Osteoblast (primary cell): ENCODE measurements around the gene ECD. TPM values are rescaled to one million over a fixed set of nuclear protein-coding genes. Genes with fewer than 3 reads are reported as not detected.

Experiments
- DNase-seq: peaks from one replicate; pipeline ENCODE4 v3.0.0; 2011; ENCODE audit warnings: low spot score, mixed read lengths; ENCODE audit not compliant: insufficient read length; ENCODE audit errors: missing footprints
- H2AFZ ChIP-seq: 2 replicates; pipeline ENCODE4 v1.6.0; 2011; ENCODE audit warnings: mild to moderate bottlenecking, low read length
- H3K27ac ChIP-seq: 2 replicates; pipeline ENCODE4 v1.5.1; 2011; ENCODE audit warnings: mild to moderate bottlenecking, low read depth, low read length, moderate library complexity
- H3K27me3 ChIP-seq: 2 replicates; pipeline ENCODE4 v1.6.0; 2012; ENCODE audit warnings: mild to moderate bottlenecking, control low read depth, inconsistent platforms, low read length, moderate library complexity; ENCODE audit not compliant: insufficient read depth
- H3K36me3 ChIP-seq: 2 replicates; pipeline ENCODE4 v1.5.1; 2011; ENCODE audit warnings: mild to moderate bottlenecking, low read length, control low read depth, moderate library complexity; ENCODE audit not compliant: insufficient read depth
- H3K4me1 ChIP-seq: 2 replicates; pipeline ENCODE4 v1.5.1; 2011; ENCODE audit warnings: mild to moderate bottlenecking, low read length, control low read depth, moderate library complexity; ENCODE audit not compliant: insufficient read depth
- H3K4me2 ChIP-seq: 2 replicates; pipeline ENCODE4 v1.6.0; 2011; ENCODE audit warnings: mild to moderate bottlenecking, low read length; ENCODE audit not compliant: insufficient read depth
- H3K4me3 ChIP-seq: fragments of 200-600 bp; sonication (generic); 3 replicates; pipeline ENCODE4 v1.5.1; 2012; ENCODE audit warnings: mild to moderate bottlenecking, low read length, inconsistent platforms; ENCODE audit not compliant: insufficient read depth
- H3K79me2 ChIP-seq: 2 replicates; pipeline ENCODE4 v1.6.0; 2012; ENCODE audit warnings: mild to moderate bottlenecking, low read length, control low read depth, inconsistent platforms; ENCODE audit not compliant: insufficient read depth
- H3K9me3 ChIP-seq: 2 replicates; pipeline ENCODE4 v1.5.1; 2011; ENCODE audit warnings: low read depth, low read length, control low read depth
- H4K20me1 ChIP-seq: 2 replicates; pipeline ENCODE4 v1.6.0; 2012; ENCODE audit warnings: mild to moderate bottlenecking, low read length, control low read depth; ENCODE audit not compliant: insufficient read depth
- total RNA-seq: library from RNA; depleted of rRNA; stranded (reverse); fragments of >200 nt; gene quantifications from 2 replicates; pipeline ENCODE4 v1.2.3, GENCODE V29; 2012
- TF ChIP-seq, protein P1 (sequence below): IDR thresholded peaks from 2 replicates; pipeline ENCODE4 v1.5.1; 2011; ENCODE audit warnings: mild to moderate bottlenecking, low read depth, low read length, moderate library complexity; ENCODE audit errors: extremely low read depth

ECD gene
- total RNA-seq, 1 donor = 35.5 TPM

DNA sequence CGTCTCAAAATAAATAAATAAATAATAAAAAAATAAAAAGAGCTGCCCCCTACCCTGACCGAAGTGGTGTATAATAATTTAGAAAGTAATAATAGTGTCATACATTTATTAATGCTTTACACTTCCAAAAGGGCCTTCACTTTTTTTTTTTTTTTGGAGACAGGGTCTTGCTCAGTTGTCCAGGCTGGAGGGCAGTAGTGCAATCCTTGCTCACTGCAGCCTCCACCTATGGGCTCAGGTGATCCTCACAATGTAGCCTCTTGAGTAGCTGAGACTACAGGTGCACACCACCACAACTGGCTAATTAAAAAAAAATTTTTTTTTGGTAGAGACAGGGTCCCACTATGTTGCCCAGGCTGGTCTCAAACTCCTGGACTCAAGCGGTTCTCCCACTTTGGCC is 1.5 kb upstream of the ECD start:
- Histone ChIP-seq H3K79me2 (peaks cover 44% of the 10 kb centered on the region), H2AFZ (no peak overlapping the region), H3K27ac (no peak overlapping the region), H4K20me1 (peaks cover 3% of the 10 kb centered on the region), H3K4me2 (no peak overlapping the region), H3K9me3 (no peaks in the 10 kb centered on the region), H3K36me3 (no peaks in the 10 kb centered on the region), H3K27me3 (no peaks in the 10 kb centered on the region), H3K4me1 (peaks cover 13% of the 10 kb centered on the region), H3K4me3 (no peak overlapping the region)
- TF ChIP-seq, protein P1, sequence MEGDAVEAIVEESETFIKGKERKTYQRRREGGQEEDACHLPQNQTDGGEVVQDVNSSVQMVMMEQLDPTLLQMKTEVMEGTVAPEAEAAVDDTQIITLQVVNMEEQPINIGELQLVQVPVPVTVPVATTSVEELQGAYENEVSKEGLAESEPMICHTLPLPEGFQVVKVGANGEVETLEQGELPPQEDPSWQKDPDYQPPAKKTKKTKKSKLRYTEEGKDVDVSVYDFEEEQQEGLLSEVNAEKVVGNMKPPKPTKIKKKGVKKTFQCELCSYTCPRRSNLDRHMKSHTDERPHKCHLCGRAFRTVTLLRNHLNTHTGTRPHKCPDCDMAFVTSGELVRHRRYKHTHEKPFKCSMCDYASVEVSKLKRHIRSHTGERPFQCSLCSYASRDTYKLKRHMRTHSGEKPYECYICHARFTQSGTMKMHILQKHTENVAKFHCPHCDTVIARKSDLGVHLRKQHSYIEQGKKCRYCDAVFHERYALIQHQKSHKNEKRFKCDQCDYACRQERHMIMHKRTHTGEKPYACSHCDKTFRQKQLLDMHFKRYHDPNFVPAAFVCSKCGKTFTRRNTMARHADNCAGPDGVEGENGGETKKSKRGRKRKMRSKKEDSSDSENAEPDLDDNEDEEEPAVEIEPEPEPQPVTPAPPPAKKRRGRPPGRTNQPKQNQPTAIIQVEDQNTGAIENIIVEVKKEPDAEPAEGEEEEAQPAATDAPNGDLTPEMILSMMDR = no peak
- no peak for DNase-seq

DNA sequence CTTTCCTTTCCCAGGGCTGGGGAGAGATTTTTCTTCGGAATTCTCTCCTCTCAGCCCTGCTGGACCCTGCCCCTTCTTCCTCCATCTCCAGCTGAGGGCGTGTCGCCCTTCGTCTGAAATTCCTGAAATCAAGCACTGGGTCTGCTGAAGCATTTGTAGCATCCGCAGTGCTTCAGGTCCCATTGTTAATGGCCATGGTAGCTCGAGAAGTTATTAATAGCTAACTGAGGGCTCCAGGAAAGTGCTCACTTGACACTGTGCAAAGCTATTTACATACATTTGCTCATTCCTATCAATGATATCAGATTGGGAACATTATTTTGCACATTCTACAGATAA is 626 bp upstream of the ECD start:
- peaks cover 5% of the 10 kb centered on the region for H3K36me3 ChIP-seq

DNA sequence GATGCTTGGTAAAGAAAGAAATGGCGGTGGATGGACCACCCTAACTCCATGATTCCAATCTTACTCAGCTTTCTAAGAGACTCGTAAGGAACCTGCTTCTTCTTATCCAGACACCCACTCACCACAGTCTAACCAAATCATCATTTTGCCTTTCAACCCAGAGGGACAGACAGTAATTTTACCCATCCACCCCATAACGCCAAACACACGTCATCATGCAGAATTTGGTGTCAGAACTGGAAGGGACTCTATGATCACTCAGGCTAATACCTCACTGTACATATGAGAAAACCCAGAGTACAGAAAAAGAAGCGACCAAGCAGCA is 388 bp downstream of the ECD start:
- Histone ChIP-seq H3K4me2 (peak overlapping the region; percentile 95), H3K9me3 (no peaks in the 10 kb centered on the region), H2AFZ (peak overlapping the region; percentile 85), H3K4me1 (peaks cover 20% of the 10 kb centered on the region), H3K27me3 (no peaks in the 10 kb centered on the region), H4K20me1 (peaks cover 9% of the 10 kb centered on the region), H3K36me3 (peaks cover 13% of the 10 kb centered on the region), H3K27ac (peak overlapping the region; percentile 98), H3K4me3 (peak overlapping the region; percentile 89), H3K79me2 (peaks cover 60% of the 10 kb centered on the region)
- TF ChIP-seq, protein P1 = no peak
- peak; percentile 80 for DNase-seq

More for the DNA sequence above, 626 bp upstream of the ECD start:
- H3K27ac ChIP-seq = peak overlapping the region; percentile 98
- TF ChIP-seq, protein P1 = no peak
- peak overlapping the region; percentile 85 for H2AFZ ChIP-seq
- H3K27me3 ChIP-seq = no peaks in the 10 kb centered on the region
- H3K9me3 ChIP-seq = no peaks in the 10 kb centered on the region
- peaks cover 13% of the 10 kb centered on the region for H3K4me1 ChIP-seq
- peak overlapping the region; percentile 89 for H3K4me3 ChIP-seq
- peak; percentile 89 for DNase-seq
- H3K4me2 ChIP-seq = peak overlapping the region; percentile 100
- peaks cover 50% of the 10 kb centered on the region for H3K79me2 ChIP-seq
- peaks cover 3% of the 10 kb centered on the region for H4K20me1 ChIP-seq

- peak overlapping the region; percentile 98 for H3K27ac ChIP-seq
- TF ChIP-seq, protein P1 = no peak
- peaks cover 15% of the 10 kb centered on the region for H3K36me3 ChIP-seq
- H3K4me3 ChIP-seq = peak overlapping the region; percentile 89
- H3K79me2 ChIP-seq = peaks cover 64% of the 10 kb centered on the region
- DNase-seq = no peak
- H4K20me1 ChIP-seq = peaks cover 9% of the 10 kb centered on the region
- H3K4me1 ChIP-seq = peaks cover 20% of the 10 kb centered on the region
- no peak overlapping the region for H2AFZ ChIP-seq
- H3K9me3 ChIP-seq = no peaks in the 10 kb centered on the region
- no peaks in the 10 kb centered on the region for H3K27me3 ChIP-seq
- H3K4me2 ChIP-seq = peak overlapping the region; percentile 95
These were observed 836 bp downstream of the ECD start for GRCh38 chr10:73166972-73167371.
